Measurements from ENCODE around the gene UNC5C. TPM values are rescaled to one million over a fixed set of nuclear protein-coding genes. Genes with fewer than 3 reads are reported as not detected.

Gene UNC5C
- total RNA-seq, 1 donor from 2014 or later = 15.5 TPM

- DNase-seq (ENCODE audit: low spot score) = no peak
- no peak overlapping the region for H3K27ac Mint-ChIP-seq (ENCODE audit: unreplicated experiment)
- no peak for TF ChIP-seq CTCF (IDR thresholded peaks at IDR 0.05)
- no peaks in the 10 kb centered on the region for H3K4me1 Mint-ChIP-seq (ENCODE audit: low read depth)
- H3K4me3 Mint-ChIP-seq (ENCODE audit: unreplicated experiment) = no peak overlapping the region
- H3K36me3 Mint-ChIP-seq (ENCODE audit: low read depth) = no peaks in the 10 kb centered on the region
- no peaks in the 10 kb centered on the region for H3K27me3 Mint-ChIP-seq (ENCODE audit: low read depth)
- no peaks in the 10 kb centered on the region for H3K9me3 Mint-ChIP-seq (ENCODE audit: low read depth)
Observed at GRCh38 chr4:95231681-95232080, 317.1 kb downstream of the UNC5C start.

- Mint-ChIP-seq H3K27me3 (ENCODE audit: low read depth) (no peaks in the 10 kb centered on the region), H3K9me3 (ENCODE audit: low read depth) (no peaks in the 10 kb centered on the region), H3K36me3 (ENCODE audit: low read depth) (no peaks in the 10 kb centered on the region), H3K4me3 (ENCODE audit: unreplicated experiment) (no peak overlapping the region), H3K27ac (ENCODE audit: unreplicated experiment) (no peak overlapping the region), H3K4me1 (ENCODE audit: low read depth) (no peaks in the 10 kb centered on the region)
- no peak for TF ChIP-seq CTCF (IDR thresholded peaks at IDR 0.05)
- no peak for DNase-seq (ENCODE audit: low spot score)
Observed at GRCh38 chr4:95225849-95226248, 322.9 kb downstream of the UNC5C start.

- no peaks in the 10 kb centered on the region for H3K36me3 Mint-ChIP-seq (ENCODE audit: low read depth)
- H3K4me1 Mint-ChIP-seq (ENCODE audit: low read depth) = no peaks in the 10 kb centered on the region
- DNase-seq (ENCODE audit: low spot score) = no peak
- H3K9me3 Mint-ChIP-seq (ENCODE audit: low read depth) = no peaks in the 10 kb centered on the region
- no peak overlapping the region for H3K4me3 Mint-ChIP-seq (ENCODE audit: unreplicated experiment)
- TF ChIP-seq CTCF (IDR thresholded peaks at IDR 0.05) = no peak
- no peaks in the 10 kb centered on the region for H3K27me3 Mint-ChIP-seq (ENCODE audit: low read depth)
- H3K27ac Mint-ChIP-seq (ENCODE audit: unreplicated experiment) = no peak overlapping the region
Observed at GRCh38 chr4:95224402-95224801, 324.4 kb downstream of the UNC5C start.

GRCh38 chr4:95220205-95221175 is 328.3 kb downstream of the UNC5C start:
- no peak for DNase-seq (ENCODE audit: low spot score)
- Mint-ChIP-seq H3K27me3 (ENCODE audit: low read depth) (no peaks in the 10 kb centered on the region), H3K9me3 (ENCODE audit: low read depth) (no peaks in the 10 kb centered on the region), H3K4me1 (ENCODE audit: low read depth) (peaks cover 10% of the 10 kb centered on the region), H3K4me3 (ENCODE audit: unreplicated experiment) (no peak overlapping the region), H3K27ac (ENCODE audit: unreplicated experiment) (no peak overlapping the region), H3K36me3 (ENCODE audit: low read depth) (peaks cover 4% of the 10 kb centered on the region)
- TF ChIP-seq CTCF (IDR thresholded peaks at IDR 0.05) = no peak

GRCh38 chr4:95219109-95219508 is 329.7 kb downstream of the UNC5C start:
- no peak for DNase-seq (ENCODE audit: low spot score)
- Mint-ChIP-seq H3K27ac (ENCODE audit: unreplicated experiment) (no peak overlapping the region), H3K4me1 (ENCODE audit: low read depth) (peaks cover 24% of the 10 kb centered on the region), H3K36me3 (ENCODE audit: low read depth) (peaks cover 4% of the 10 kb centered on the region), H3K9me3 (ENCODE audit: low read depth) (no peaks in the 10 kb centered on the region), H3K4me3 (ENCODE audit: unreplicated experiment) (no peak overlapping the region), H3K27me3 (ENCODE audit: low read depth) (no peaks in the 10 kb centered on the region)
- TF ChIP-seq CTCF (IDR thresholded peaks at IDR 0.05) = no peak
